ENCODE data around the gene PAPPA2.

PAPPA2 gene

DNA sequence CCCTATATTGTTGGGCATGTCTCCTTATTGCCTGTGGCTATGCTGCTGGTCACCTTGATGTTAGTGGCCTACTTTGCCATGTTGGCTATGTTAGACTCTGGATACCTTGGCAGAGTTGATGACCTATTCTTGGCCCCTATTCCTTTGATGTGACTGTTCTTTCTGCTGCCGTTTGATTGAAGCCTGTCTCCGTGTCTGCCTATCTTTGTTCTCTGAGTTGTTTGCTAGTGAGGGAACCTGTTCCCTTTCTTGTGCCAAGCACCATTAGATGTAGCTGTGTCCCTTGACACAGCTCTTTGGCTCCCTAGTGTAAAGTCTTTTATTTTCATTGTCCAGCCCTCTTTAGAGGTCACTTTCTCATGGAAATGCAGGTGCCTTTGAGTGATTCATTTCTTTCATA lies 28.7 kb upstream of the PAPPA2 start:
- H3K36me3 ChIP-seq (ENCODE audit: control insufficient read depth in 2 of 2, insufficient read depth in 1 of 2, low read length in 2 of 2) = no peaks in the 10 kb centered on the region
- ChIA-PET CTCF (no interaction called here), POLR2A (no interaction called here)

DNA sequence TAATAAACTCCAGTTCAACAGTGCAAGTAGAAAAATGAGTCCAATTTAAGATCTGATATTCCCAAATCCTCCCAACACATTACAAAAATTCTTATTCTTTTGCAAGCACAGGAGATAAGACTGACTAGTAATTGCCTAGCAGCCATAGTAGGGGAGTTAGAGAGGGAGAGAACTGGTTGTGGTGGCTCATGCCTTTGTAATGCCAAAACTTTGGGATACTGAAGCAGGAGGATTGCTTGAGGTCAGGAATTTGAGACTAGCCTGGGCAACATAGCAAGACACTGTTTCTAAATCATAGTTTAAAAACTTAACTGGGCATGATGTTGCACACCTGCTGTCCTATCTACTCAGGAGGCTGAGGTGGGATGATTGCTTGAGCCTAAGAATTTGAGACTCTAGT lies 26.7 kb upstream of the PAPPA2 start:
- Histone ChIP-seq H3K4me3 (ENCODE audit: low read depth, low read length) (no peak overlapping the region), H3K27ac (ENCODE audit: extremely low read depth, low read depth, low read length) (no peak overlapping the region), H3K4me1 (ENCODE audit: control insufficient read depth, insufficient read depth, low read length) (no peaks in the 10 kb centered on the region), H3K9me3 (ENCODE audit: control insufficient read depth, insufficient read depth, low read depth, low read length) (no peaks in the 10 kb centered on the region), H3K36me3 (ENCODE audit: control insufficient read depth in 2 of 2, insufficient read depth in 1 of 2, low read length in 2 of 2) (no peaks in the 10 kb centered on the region)
- ChIA-PET CTCF (no interaction called here), POLR2A (no interaction called here)
- no peak for TF ChIP-seq RBAK (tag by site-specific recombination; IDR thresholded peaks at IDR 0.05)
- TF ChIP-seq ZNF140 (tag by site-specific recombination; IDR thresholded peaks at IDR 0.05) = no peak
- TF ChIP-seq ZSCAN30 (tag by site-specific recombination; IDR thresholded peaks at IDR 0.05) = no peak
- no peak for TF ChIP-seq ZNF341 (tag by site-specific recombination; IDR thresholded peaks at IDR 0.05; ENCODE audit: low read depth)
- TF ChIP-seq ZNF677 (tag by site-specific recombination; IDR thresholded peaks at IDR 0.05) = no peak
- no peak for TF ChIP-seq ZFP37 (tag by site-specific recombination; IDR thresholded peaks at IDR 0.05)
- TF ChIP-seq ZNF23 (tag by site-specific recombination; IDR thresholded peaks at IDR 0.05; ENCODE audit: borderline replicate concordance) = no peak
- TF ChIP-seq, protein P1, sequence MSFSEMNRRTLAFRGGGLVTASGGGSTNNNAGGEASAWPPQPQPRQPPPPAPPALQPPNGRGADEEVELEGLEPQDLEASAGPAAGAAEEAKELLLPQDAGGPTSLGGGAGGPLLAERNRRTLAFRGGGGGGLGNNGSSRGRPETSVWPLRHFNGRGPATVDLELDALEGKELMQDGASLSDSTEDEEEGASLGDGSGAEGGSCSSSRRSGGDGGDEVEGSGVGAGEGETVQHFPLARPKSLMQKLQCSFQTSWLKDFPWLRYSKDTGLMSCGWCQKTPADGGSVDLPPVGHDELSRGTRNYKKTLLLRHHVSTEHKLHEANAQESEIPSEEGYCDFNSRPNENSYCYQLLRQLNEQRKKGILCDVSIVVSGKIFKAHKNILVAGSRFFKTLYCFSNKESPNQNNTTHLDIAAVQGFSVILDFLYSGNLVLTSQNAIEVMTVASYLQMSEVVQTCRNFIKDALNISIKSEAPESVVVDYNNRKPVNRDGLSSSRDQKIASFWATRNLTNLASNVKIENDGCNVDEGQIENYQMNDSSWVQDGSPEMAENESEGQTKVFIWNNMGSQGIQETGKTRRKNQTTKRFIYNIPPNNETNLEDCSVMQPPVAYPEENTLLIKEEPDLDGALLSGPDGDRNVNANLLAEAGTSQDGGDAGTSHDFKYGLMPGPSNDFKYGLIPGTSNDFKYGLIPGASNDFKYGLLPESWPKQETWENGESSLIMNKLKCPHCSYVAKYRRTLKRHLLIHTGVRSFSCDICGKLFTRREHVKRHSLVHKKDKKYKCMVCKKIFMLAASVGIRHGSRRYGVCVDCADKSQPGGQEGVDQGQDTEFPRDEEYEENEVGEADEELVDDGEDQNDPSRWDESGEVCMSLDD (tag by site-specific recombination; IDR thresholded peaks at IDR 0.05) = no peak
- no peak for TF ChIP-seq ZNF169 (tag by site-specific recombination; IDR thresholded peaks at IDR 0.05)
- no peak for TF ChIP-seq ZNF221 (tag by site-specific recombination; IDR thresholded peaks at IDR 0.05; ENCODE audit: borderline replicate concordance)
- no peak for TF ChIP-seq ZNF785 (tag by site-specific recombination; IDR thresholded peaks at IDR 0.05)

More for the DNA sequence above, 28.7 kb upstream of the PAPPA2 start:
- no peak for TF ChIP-seq TRIM28 (IDR thresholded peaks at IDR 0.05; ENCODE audit: borderline replicate concordance, low read length)
- TF ChIP-seq ZFP69B (tag by site-specific recombination; IDR thresholded peaks at IDR 0.05) = no peak
- TF ChIP-seq, protein P2, sequence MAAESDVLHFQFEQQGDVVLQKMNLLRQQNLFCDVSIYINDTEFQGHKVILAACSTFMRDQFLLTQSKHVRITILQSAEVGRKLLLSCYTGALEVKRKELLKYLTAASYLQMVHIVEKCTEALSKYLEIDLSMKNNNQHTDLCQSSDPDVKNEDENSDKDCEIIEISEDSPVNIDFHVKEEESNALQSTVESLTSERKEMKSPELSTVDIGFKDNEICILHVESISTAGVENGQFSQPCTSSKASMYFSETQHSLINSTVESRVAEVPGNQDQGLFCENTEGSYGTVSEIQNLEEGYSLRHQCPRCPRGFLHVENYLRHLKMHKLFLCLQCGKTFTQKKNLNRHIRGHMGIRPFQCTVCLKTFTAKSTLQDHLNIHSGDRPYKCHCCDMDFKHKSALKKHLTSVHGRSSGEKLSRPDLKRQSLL (tag by site-specific recombination; IDR thresholded peaks at IDR 0.05) = no peak
- TF ChIP-seq, protein P3, sequence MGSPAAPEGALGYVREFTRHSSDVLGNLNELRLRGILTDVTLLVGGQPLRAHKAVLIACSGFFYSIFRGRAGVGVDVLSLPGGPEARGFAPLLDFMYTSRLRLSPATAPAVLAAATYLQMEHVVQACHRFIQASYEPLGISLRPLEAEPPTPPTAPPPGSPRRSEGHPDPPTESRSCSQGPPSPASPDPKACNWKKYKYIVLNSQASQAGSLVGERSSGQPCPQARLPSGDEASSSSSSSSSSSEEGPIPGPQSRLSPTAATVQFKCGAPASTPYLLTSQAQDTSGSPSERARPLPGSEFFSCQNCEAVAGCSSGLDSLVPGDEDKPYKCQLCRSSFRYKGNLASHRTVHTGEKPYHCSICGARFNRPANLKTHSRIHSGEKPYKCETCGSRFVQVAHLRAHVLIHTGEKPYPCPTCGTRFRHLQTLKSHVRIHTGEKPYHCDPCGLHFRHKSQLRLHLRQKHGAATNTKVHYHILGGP (tag by site-specific recombination; IDR thresholded peaks at IDR 0.05) = no peak
- TF ChIP-seq ZBTB48 (tag by site-specific recombination; IDR thresholded peaks at IDR 0.05) = no peak
- no peak for TF ChIP-seq ZNF596 (tag by site-specific recombination; IDR thresholded peaks at IDR 0.05)
- TF ChIP-seq, protein P4, sequence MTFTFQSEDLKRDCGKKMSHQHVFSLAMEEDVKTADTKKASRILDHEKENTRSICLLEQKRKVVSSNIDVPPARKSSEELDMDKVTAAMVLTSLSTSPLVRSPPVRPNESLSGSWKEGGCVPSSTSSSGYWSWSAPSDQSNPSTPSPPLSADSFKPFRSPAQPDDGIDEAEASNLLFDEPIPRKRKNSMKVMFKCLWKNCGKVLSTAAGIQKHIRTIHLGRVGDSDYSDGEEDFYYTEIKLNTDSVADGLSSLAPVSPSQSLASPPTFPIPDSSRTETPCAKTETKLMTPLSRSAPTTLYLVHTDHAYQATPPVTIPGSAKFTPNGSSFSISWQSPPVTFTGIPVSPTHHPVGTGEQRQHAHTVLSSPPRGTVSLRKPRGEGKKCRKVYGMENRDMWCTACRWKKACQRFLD (tag by site-specific recombination; IDR thresholded peaks at IDR 0.05) = no peak
- TF ChIP-seq, protein P5, sequence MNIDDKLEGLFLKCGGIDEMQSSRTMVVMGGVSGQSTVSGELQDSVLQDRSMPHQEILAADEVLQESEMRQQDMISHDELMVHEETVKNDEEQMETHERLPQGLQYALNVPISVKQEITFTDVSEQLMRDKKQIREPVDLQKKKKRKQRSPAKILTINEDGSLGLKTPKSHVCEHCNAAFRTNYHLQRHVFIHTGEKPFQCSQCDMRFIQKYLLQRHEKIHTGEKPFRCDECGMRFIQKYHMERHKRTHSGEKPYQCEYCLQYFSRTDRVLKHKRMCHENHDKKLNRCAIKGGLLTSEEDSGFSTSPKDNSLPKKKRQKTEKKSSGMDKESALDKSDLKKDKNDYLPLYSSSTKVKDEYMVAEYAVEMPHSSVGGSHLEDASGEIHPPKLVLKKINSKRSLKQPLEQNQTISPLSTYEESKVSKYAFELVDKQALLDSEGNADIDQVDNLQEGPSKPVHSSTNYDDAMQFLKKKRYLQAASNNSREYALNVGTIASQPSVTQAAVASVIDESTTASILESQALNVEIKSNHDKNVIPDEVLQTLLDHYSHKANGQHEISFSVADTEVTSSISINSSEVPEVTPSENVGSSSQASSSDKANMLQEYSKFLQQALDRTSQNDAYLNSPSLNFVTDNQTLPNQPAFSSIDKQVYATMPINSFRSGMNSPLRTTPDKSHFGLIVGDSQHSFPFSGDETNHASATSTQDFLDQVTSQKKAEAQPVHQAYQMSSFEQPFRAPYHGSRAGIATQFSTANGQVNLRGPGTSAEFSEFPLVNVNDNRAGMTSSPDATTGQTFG (tag by site-specific recombination; IDR thresholded peaks at IDR 0.05; ENCODE audit: borderline replicate concordance) = no peak
- no peak for TF ChIP-seq KLF9 (tag by site-specific recombination; IDR thresholded peaks at IDR 0.05; ENCODE audit: low read depth)
- no peak for TF ChIP-seq HOXC10 (CRISPR knock-in tag; IDR thresholded peaks at IDR 0.05)
- TF ChIP-seq ZNF701 (tag by site-specific recombination; IDR thresholded peaks at IDR 0.05) = no peak
- TF ChIP-seq MEIS1 (CRISPR knock-in tag; IDR thresholded peaks at IDR 0.05; ENCODE audit: borderline replicate concordance) = no peak
- no peak for TF ChIP-seq ZNF791 (tag by site-specific recombination; IDR thresholded peaks at IDR 0.05)
- TF ChIP-seq ZNF239 (tag by site-specific recombination; IDR thresholded peaks at IDR 0.05) = no peak
- no peak for TF ChIP-seq GLI4 (tag by site-specific recombination; IDR thresholded peaks at IDR 0.05)
- TF ChIP-seq ZNF223 (tag by site-specific recombination; IDR thresholded peaks at IDR 0.05) = no peak
- TF ChIP-seq, protein P6, sequence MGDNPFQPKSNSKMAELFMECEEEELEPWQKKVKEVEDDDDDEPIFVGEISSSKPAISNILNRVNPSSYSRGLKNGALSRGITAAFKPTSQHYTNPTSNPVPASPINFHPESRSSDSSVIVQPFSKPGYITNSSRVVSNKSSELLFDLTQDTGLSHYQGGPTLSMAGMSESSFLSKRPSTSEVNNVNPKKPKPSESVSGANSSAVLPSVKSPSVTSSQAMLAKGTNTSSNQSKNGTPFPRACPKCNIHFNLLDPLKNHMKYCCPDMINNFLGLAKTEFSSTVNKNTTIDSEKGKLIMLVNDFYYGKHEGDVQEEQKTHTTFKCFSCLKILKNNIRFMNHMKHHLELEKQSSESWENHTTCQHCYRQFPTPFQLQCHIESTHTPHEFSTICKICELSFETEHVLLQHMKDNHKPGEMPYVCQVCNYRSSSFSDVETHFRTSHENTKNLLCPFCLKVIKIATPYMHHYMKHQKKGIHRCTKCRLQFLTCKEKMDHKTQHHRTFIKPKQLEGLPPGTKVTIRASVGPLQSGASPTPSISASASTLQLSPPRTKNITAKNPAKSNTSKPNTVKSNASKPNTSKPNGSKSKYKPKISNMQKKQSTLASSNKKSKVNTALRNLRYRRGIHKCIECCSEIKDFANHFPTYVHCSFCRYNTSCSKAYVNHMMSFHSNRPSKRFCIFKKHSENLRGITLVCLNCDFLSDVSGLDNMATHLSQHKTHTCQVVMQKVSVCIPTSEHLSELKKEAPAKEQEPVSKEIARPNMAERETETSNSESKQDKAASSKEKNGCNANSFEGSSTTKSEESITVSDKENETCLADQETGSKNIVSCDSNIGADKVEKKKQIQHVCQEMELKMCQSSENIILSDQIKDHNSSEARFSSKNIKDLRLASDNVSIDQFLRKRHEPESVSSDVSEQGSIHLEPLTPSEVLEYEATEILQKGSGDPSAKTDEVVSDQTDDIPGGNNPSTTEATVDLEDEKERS (tag by site-specific recombination; IDR thresholded peaks at IDR 0.05) = no peak
- TF ChIP-seq ZNF146 (tag by site-specific recombination; IDR thresholded peaks at IDR 0.05) = no peak
- Histone ChIP-seq H3K9me3 (ENCODE audit: control insufficient read depth, insufficient read depth, low read depth, low read length) (no peaks in the 10 kb centered on the region), H3K4me3 (ENCODE audit: low read depth, low read length) (no peak overlapping the region), H3K4me1 (ENCODE audit: control insufficient read depth, insufficient read depth, low read length) (no peaks in the 10 kb centered on the region), H3K27ac (ENCODE audit: extremely low read depth, low read depth, low read length) (no peak overlapping the region)
